Measurements from ENCODE around the gene HHAT. TPM values are rescaled to one million over a fixed set of nuclear protein-coding genes. Genes with fewer than 3 reads are reported as not detected.
A peak's percentile ranks its signal among the peaks of the same experiment; 100 is the strongest.

The HHAT gene
- total RNA-seq, 2 experiments from 2014 or later = 3.6 to 3.9 TPM

- Mint-ChIP-seq H3K27ac (no peak overlapping the region), H3K9me3 (no peaks in the 10 kb centered on the region), H3K4me1 (ENCODE audit: low read depth) (no peaks in the 10 kb centered on the region), H3K36me3 (ENCODE audit: low read depth) (no peaks in the 10 kb centered on the region), H3K27me3 (ENCODE audit: low read depth) (no peaks in the 10 kb centered on the region), H3K4me3 (no peak overlapping the region)
- CTCF ChIA-PET = no interaction called here
- intact Hi-C loops (cut with micrococcal nuclease) = no loop called here
- DNase-seq = no peak
Measured at GRCh38 chr1:210678306-210678705, 349.6 kb downstream of the HHAT start.

- Mint-ChIP-seq H3K27me3 (ENCODE audit: low read depth) (no peaks in the 10 kb centered on the region), H3K4me1 (ENCODE audit: low read depth) (no peaks in the 10 kb centered on the region), H3K4me3 (no peak overlapping the region), H3K27ac (no peak overlapping the region), H3K9me3 (no peaks in the 10 kb centered on the region), H3K36me3 (ENCODE audit: low read depth) (no peaks in the 10 kb centered on the region)
- no peak for DNase-seq
- CTCF ChIA-PET = no interaction called here
- intact Hi-C loops (cut with micrococcal nuclease) = no loop called here
Measured at GRCh38 chr1:210681158-210681557, 352.5 kb downstream of the HHAT start.

GRCh38 chr1:210683403-210684047, 354.8 kb downstream of the HHAT start:
- Mint-ChIP-seq H3K4me3 (no peak overlapping the region), H3K27ac (no peak overlapping the region), H3K4me1 (ENCODE audit: low read depth) (peaks cover 3% of the 10 kb centered on the region), H3K9me3 (no peaks in the 10 kb centered on the region), H3K27me3 (ENCODE audit: low read depth) (no peaks in the 10 kb centered on the region), H3K36me3 (ENCODE audit: low read depth) (no peaks in the 10 kb centered on the region)
- no peak for DNase-seq
- CTCF ChIA-PET = no interaction called here
- intact Hi-C loops (cut with micrococcal nuclease) = no loop called here

- no peak overlapping the region for H3K27ac Mint-ChIP-seq
- H3K27me3 Mint-ChIP-seq (ENCODE audit: low read depth) = no peaks in the 10 kb centered on the region
- H3K4me3 Mint-ChIP-seq = no peak overlapping the region
- no peaks in the 10 kb centered on the region for H3K36me3 Mint-ChIP-seq (ENCODE audit: low read depth)
- H3K9me3 Mint-ChIP-seq = no peaks in the 10 kb centered on the region
- CTCF ChIA-PET = interaction anchor here (1.2 kb wide), 1 partner anchor 100 kb away, joined by 3 read pairs; no protein-coding TSS in a partner anchor
- DNase-seq = peak; percentile 15
- intact Hi-C loops (cut with micrococcal nuclease) = loop anchor here (5.0 kb wide), 2 partner anchors 237 to 448 kb away; partner anchors contain the start of gene KCNH1
- H3K4me1 Mint-ChIP-seq (ENCODE audit: low read depth) = peaks cover 3% of the 10 kb centered on the region
Measured at GRCh38 chr1:210684466-210685294, 356.0 kb downstream of the HHAT start.

GRCh38 chr1:210685295-210685650, 356.6 kb downstream of the HHAT start:
- H3K27ac Mint-ChIP-seq = no peak overlapping the region
- H3K36me3 Mint-ChIP-seq (ENCODE audit: low read depth) = no peaks in the 10 kb centered on the region
- no peak for DNase-seq
- intact Hi-C loops (cut with micrococcal nuclease) = loop anchor here (5.0 kb wide), 2 partner anchors 238 to 447 kb away; partner anchors contain the start of gene KCNH1
- no peaks in the 10 kb centered on the region for H3K27me3 Mint-ChIP-seq (ENCODE audit: low read depth)
- H3K4me3 Mint-ChIP-seq = no peak overlapping the region
- peaks cover 3% of the 10 kb centered on the region for H3K4me1 Mint-ChIP-seq (ENCODE audit: low read depth)
- no peaks in the 10 kb centered on the region for H3K9me3 Mint-ChIP-seq
- CTCF ChIA-PET = interaction anchor here (1.2 kb wide), 1 partner anchor 101 kb away, joined by 3 read pairs; no protein-coding TSS in a partner anchor

GRCh38 chr1:210686841-210687240, 358.1 kb downstream of the HHAT start:
- no peak overlapping the region for H3K27ac Mint-ChIP-seq
- H3K4me1 Mint-ChIP-seq (ENCODE audit: low read depth) = peaks cover 3% of the 10 kb centered on the region
- H3K9me3 Mint-ChIP-seq = no peaks in the 10 kb centered on the region
- H3K36me3 Mint-ChIP-seq (ENCODE audit: low read depth) = no peaks in the 10 kb centered on the region
- no peak for DNase-seq
- intact Hi-C loops (cut with micrococcal nuclease) = loop anchor here (5.0 kb wide), 2 partner anchors 240 to 445 kb away; partner anchors contain the start of gene KCNH1
- CTCF ChIA-PET = interaction anchor here (1.2 kb wide), 1 partner anchor 12 kb away, joined by 3 read pairs; no protein-coding TSS in a partner anchor
- H3K27me3 Mint-ChIP-seq (ENCODE audit: low read depth) = no peaks in the 10 kb centered on the region
- no peak overlapping the region for H3K4me3 Mint-ChIP-seq

GRCh38 chr1:210687582-210688279, 359.0 kb downstream of the HHAT start:
- Mint-ChIP-seq H3K4me1 (ENCODE audit: low read depth) (peaks cover 10% of the 10 kb centered on the region), H3K36me3 (ENCODE audit: low read depth) (no peaks in the 10 kb centered on the region), H3K27ac (no peak overlapping the region), H3K4me3 (no peak overlapping the region), H3K9me3 (no peaks in the 10 kb centered on the region), H3K27me3 (ENCODE audit: low read depth) (no peaks in the 10 kb centered on the region)
- CTCF ChIA-PET = interaction anchor here (1.2 kb wide), 1 partner anchor 11 kb away, joined by 3 read pairs; no protein-coding TSS in a partner anchor
- no peak for DNase-seq
- intact Hi-C loops (cut with micrococcal nuclease) = loop anchor here (5.0 kb wide), 2 partner anchors 240 to 445 kb away; partner anchors contain the start of gene KCNH1

- Mint-ChIP-seq H3K9me3 (no peaks in the 10 kb centered on the region), H3K4me1 (ENCODE audit: low read depth) (peaks cover 17% of the 10 kb centered on the region), H3K27me3 (ENCODE audit: low read depth) (no peaks in the 10 kb centered on the region), H3K4me3 (no peak overlapping the region), H3K36me3 (ENCODE audit: low read depth) (no peaks in the 10 kb centered on the region), H3K27ac (no peak overlapping the region)
- no peak for DNase-seq
- intact Hi-C loops (cut with micrococcal nuclease) = loop anchor here (5.0 kb wide), 2 partner anchors 241 to 444 kb away; partner anchors contain the start of gene KCNH1
- CTCF ChIA-PET = no interaction called here
Measured at GRCh38 chr1:210688512-210689234, 360.0 kb downstream of the HHAT start.

GRCh38 chr1:210689826-210690225, 361.1 kb downstream of the HHAT start:
- no peak for DNase-seq
- Mint-ChIP-seq H3K36me3 (ENCODE audit: low read depth) (no peaks in the 10 kb centered on the region), H3K27me3 (ENCODE audit: low read depth) (no peaks in the 10 kb centered on the region), H3K9me3 (no peaks in the 10 kb centered on the region), H3K4me3 (no peak overlapping the region), H3K27ac (no peak overlapping the region), H3K4me1 (ENCODE audit: low read depth) (peaks cover 17% of the 10 kb centered on the region)
- intact Hi-C loops (cut with micrococcal nuclease) = loop anchor here (5.0 kb wide), 2 partner anchors 243 to 442 kb away; partner anchors contain the start of gene KCNH1
- CTCF ChIA-PET = no interaction called here

GRCh38 chr1:210690236-210690635, 361.5 kb downstream of the HHAT start:
- Mint-ChIP-seq H3K4me1 (ENCODE audit: low read depth) (peaks cover 17% of the 10 kb centered on the region), H3K27me3 (ENCODE audit: low read depth) (no peaks in the 10 kb centered on the region), H3K27ac (no peak overlapping the region), H3K4me3 (no peak overlapping the region), H3K9me3 (no peaks in the 10 kb centered on the region), H3K36me3 (ENCODE audit: low read depth) (no peaks in the 10 kb centered on the region)
- no peak for DNase-seq
- CTCF ChIA-PET = no interaction called here
- intact Hi-C loops (cut with micrococcal nuclease) = no loop called here

- Mint-ChIP-seq H3K9me3 (no peaks in the 10 kb centered on the region), H3K4me3 (no peak overlapping the region), H3K27me3 (ENCODE audit: low read depth) (no peaks in the 10 kb centered on the region), H3K36me3 (ENCODE audit: low read depth) (no peaks in the 10 kb centered on the region), H3K27ac (no peak overlapping the region), H3K4me1 (ENCODE audit: low read depth) (peaks cover 17% of the 10 kb centered on the region)
- CTCF ChIA-PET = no interaction called here
- DNase-seq = no peak
- intact Hi-C loops (cut with micrococcal nuclease) = no loop called here
Measured at GRCh38 chr1:210691039-210691610, 362.4 kb downstream of the HHAT start.
